HL-60/S4 treated with phorbol 12-myristate 13-acetate at 8.2 ng/mL for 4 days and 3 days (cell line): ENCODE results near the gene BTBD16.

ENCODE experiments used
- in situ Hi-C: fragments of 300-500 bp; cut with MboI; formaldehyde crosslinking; loops from 2 replicates; pipeline ENCODE4 v1.15.0; 2022; ENCODE audit warnings: low sequenced_read_pairs

The BTBD16 gene

DNA sequence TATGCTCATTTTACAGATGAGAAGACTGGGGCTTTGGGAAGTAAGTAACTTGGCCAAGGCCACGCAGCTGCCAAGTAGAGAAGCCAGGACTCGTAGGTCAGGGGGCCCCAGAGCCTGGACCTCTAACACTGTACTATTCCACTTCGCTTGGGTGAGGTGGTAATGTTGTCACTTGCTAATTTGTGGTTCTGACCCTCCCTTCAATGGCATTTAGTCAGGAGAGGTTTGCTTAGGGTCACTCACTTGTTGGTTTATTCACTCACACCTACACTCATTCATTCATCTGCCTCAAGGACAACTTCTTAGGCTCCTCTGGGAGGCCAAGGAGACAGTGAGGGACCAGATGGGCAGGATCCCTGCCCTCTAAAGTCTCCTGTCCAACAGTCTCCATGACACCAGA is 21.3 kb downstream of the BTBD16 start:
- in situ Hi-C loops = no loop called here

DNA sequence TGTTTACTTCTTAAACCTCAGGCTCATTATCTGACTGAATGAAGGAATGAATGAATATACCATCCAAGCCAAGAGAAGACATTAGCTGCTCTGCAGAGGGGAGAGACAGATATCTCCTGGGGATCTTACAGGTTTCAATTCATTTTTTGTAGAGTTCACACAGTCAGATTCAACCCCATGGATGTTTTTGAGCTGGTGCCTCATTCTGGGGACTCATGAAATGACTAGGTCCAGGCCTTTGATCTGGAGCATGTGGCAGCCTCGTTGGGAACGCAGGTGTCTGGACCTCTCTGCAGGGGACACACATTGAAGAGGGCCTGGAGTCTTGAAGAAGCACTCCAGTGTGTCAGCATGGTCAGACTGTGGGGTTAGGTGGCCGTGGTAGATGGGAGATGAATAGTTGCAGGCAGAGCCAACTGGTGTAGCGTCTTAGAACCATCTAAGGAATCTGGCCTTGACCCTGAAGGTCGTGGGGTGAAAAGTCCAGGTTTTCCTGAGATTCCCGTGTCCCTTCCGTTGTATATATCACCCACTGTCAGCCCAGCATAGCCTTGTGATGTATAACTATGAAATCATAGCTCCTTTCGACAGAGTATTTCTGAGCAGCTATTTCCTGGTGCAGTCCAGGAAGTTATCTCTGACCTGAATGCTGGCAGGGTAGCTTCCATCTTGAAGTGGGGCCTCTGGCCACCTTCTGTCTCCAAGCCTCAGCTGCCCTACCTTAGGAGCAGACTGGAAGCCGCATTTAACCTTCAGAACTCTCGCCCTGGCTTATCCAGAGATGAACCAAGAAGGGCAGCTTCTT is 22.3 kb downstream of the BTBD16 start:
- in situ Hi-C loops = no loop called here

DNA sequence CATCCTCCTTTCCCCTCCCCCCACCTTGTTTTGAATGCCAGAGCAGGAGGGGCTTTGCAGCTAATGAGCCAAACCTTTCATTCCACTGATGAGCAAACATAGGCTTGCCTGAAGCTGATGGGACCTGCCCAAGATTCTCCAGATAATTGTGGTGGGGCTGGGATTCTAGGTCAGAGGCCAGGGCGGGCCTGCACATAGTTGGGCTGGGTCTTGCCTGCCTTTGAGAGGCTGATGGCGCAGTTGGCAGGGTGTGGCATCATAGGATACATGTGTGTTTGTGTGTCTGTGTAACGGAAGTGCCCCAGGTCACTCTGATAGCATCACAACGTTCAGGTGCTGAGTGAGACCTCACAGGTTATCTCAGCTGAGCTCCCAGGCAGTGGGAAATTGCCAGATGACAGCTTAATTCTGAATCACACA is 22.9 kb downstream of the BTBD16 start:
- in situ Hi-C loops = no loop called here

DNA sequence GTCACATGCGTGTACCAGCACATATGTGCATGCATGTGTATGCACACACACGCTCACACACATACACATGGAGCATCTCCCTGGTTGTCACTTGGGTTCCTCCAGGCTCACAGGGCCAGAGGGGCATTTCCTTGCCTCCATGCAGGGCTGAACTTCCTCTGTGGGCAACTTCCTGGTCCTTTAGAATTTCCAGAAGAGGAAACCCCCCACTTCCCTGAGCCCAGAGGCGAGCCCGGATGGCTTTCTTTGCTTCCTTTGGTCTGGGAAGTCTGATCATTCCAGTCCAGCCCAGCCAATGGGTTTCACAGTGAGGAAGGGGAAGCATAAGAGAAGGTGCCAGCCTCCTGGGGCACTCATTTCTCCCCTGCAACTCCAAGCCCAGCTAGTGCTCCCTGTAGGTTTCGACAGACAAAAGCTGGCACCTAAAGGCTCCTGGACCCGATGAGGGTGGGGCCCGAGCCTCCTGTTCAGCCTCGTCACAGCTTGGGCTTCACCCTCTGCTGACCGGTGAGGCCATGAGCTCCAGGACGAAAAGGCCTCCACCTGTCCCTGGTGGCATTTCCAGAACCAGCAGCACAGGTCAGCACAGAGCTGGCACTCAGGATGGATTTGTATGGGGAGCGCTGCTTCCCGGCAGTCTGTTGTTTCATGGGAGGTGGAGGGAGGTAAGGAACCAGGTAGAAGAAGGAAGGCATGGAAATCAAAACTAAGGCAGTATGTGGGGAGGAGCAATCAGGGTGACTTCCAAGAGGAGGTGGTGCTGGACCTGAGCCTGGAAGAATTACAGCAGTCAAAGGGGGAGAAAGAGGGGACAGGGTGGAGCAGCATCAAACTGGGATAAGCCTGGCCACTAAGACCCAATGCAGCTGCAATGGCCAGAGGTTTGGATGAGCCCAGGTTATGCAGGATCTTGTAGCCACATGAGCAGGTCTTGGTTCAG is 23.7 kb downstream of the BTBD16 start:
- in situ Hi-C loops = no loop called here

DNA sequence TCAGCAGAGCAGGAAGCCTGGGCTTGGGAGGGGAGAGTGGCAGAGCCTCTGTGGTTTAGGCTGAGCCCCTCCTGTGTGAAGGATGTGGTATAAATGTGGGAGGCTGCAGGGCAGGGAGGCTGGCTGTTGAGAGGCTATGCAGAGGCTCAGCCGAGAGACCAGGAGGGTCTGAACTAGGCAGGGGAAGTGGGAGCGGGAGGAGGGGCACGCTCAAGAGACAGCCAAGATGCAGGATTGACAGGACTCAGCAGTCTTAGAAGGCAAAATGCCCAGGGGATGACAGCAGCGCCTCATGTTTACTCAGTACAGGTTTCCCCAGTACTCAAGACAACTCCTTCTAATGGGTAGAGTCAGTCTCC is 24.3 kb downstream of the BTBD16 start:
- in situ Hi-C loops = no loop called here

DNA sequence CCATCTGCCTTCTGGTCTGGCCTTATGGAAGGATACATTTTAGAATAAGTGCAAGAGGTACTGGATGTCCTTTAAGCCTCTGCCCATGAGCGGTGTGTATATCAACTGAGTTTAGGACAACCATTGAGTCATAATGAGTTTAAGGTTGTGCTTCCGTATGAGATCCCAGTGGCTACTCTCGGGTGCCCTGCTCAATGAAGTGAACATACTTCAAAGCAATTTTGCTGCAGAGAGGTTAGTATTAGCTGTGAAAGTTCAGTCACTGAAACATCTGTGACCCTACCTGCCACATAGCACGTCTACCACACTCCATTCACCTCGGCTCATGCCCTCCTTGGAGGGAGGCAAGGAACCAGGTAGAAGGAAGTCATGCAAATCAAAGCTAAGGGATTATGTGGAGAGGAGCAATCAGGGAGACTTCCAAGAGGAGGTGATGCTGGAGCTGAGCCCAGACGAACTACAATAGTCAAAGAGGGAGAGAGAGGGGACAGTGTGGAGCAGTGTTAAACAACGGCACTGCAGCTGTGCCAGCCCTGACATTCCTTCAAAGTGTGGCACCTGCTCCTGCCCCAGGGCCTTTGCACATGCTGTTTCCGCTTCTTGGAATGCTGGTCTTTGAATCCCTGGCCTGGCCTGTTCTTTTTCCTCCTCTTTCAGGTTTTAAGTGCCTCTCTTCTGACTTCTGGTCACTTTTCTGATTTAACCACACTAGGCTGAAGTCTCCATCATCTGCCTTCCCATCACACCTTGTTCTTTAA is 25.4 kb downstream of the BTBD16 start:
- in situ Hi-C loops = no loop called here

DNA sequence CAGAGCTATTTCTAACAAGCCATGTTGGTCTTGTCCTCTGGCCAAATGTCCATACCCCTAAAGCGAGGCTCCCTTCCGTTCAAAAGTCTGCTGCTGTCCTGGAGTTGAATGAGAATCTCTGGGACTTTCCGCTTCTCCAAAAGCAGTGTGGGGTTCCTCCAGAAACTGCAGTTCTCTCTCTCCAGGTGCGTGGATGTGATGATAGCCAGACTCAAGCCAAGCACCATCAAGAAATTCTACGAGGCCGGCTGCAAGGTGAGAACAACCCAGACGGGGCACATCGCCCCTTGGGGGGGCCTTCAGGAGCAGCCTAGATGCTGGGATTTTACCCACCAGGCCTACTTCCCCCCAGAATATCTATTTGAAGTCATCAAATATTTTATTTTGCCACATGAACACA is 26.5 kb downstream of the BTBD16 start:
- in situ Hi-C loops = no loop called here

DNA sequence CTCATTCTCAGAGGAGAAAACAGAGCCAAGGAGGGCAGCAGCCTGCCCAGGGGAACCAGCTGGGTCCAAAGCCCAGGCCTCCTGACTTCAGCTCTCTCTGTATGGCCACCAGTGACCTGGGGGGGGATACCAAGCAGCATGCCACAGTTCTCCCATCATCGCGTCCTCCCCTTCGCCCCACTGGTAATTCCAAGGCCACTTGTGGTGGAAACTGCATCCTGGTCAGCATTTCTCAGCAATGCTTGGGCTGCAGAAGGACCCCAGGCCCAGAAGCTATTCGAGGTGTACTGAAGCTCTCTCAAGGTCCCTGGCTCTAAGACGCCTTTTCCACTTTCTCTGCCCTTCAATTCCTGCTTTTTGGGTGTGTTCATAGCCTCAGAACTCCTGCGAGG is 27.1 kb downstream of the BTBD16 start:
- in situ Hi-C loops = no loop called here

DNA sequence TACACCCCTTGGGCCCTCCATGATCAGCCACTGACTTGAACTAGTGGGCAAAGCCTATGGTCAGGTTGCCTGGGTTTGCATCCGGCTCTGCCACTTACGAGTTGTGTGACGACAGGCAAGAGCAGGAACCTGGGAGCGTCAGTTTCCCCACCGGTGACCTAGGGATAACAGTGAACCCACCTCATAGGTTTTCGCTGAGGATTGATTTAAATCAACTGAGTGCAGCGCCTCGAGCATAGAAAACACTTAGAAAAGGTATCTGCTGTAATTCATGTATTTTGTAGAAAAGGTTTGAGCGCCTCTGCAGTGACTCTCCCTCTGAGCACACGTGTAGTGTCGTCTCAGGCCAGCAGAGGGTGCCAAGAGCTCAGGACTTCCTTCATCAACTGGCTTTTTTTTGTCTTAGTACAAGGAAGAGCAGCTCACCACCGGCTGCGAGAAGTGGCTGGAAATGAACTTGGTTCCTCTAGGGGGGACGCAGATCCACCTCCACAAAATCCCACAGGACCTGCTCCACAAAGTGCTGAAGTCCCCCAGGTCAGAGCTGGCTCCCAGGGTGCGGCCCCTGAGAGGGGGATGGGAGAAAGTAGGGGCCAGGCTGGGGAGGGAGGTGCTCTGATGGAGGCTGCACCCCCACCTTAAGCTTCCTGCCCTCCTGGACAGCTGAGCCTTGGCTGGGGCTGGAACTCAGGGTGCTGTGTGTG is 27.7 kb downstream of the BTBD16 start:
- in situ Hi-C loops = no loop called here

DNA sequence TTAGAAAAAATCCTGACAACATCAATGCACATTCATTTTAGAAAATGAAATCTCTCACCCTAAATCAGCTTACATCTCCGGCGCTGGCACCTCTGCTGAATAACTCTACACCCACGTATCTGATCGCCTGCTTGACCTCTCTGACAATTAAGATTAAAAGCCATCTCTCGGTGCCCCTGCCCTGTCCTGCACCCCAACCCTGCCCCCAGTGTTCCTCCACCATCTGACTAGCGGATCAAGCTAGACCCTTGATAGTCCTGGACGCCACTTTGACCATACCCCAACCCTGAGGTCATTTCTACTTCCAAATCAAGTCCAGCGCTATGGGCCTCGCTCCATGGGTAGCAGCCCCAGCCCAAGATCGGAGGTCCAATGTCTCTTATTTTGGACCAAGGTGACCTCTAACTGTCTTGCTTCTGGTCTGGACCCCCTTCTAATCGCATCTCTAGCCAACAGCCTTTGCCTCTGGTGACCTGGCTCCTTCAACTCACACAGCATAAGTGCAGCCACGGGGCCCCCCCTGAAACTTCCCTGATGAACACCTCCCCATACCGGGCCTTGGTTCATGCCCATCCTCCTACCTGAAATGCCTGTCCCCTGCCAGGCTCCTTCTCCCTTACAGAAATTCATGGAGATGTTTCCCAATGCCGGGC is 28.5 kb downstream of the BTBD16 start:
- in situ Hi-C loops = no loop called here

DNA sequence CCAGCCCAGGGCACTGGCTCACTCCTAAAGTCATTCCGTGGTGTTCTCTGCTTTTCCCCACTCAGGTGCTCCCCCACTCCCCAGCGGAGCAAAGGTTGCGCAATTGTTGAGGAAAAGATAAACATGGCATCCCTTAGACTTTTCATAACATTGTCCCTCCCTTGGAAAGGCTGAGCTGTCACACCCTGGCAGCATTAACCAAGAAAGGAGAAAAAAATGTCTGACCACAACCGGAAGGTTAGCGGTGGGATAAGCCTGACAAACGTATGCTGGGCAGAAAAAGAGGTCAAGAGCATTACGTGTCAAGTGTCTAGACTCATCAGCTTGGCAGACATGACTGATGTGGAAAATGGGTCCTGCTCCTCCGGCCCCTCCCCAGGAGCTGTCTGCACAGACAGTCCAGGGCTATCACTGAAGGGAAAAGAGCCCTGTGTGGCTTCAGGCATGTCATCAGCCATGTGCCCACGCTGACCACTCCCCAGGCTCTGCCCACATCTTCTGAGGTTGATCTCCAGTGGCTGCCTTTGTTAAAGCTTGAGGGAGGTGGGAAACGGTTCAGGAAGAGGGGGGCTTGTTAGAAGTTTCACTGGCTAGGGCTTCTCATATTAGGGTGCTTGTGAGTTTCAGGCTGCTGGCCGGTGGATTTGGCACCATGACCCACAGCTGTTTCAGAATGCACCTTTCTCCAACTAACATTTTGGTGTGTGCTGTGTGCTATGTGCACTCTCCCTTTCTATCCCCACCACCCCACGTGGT is 30.1 kb downstream of the BTBD16 start:
- in situ Hi-C loops = no loop called here

DNA sequence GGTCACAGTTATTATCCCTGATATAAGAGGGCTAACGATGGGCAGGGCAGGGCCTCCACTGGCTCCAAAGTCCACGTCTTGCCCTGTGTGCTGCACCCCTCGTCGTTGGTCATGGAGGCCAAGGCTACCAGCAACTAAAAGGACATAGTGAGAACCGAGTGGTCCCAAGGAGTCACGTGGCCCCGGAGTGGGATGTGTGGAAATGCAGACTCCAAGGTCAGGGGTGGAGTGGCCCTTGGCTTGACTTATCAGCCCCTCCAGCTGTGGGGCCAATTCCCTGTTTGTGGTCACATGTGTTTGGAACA is 30.7 kb downstream of the BTBD16 start:
- in situ Hi-C loops = no loop called here

DNA sequence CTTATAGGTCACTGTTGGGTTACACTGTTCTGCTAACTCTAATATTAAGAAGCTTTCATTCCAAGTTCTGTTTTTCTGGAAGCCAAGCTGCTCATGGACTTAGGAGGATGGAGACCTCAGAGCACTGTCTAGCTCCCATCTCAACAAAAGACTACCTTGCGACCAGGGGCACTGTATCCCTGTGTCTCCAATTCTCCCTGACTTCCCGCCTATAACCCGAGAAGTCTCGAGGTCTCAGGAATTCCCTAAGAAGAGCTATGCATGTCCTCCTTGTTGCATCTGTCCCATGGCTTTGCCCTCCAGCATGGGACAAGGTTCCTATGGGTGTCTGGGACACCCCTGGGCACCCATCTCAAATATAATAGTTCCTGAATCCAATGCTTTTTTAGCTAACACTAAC is 31.2 kb downstream of the BTBD16 start:
- in situ Hi-C loops = no loop called here

DNA sequence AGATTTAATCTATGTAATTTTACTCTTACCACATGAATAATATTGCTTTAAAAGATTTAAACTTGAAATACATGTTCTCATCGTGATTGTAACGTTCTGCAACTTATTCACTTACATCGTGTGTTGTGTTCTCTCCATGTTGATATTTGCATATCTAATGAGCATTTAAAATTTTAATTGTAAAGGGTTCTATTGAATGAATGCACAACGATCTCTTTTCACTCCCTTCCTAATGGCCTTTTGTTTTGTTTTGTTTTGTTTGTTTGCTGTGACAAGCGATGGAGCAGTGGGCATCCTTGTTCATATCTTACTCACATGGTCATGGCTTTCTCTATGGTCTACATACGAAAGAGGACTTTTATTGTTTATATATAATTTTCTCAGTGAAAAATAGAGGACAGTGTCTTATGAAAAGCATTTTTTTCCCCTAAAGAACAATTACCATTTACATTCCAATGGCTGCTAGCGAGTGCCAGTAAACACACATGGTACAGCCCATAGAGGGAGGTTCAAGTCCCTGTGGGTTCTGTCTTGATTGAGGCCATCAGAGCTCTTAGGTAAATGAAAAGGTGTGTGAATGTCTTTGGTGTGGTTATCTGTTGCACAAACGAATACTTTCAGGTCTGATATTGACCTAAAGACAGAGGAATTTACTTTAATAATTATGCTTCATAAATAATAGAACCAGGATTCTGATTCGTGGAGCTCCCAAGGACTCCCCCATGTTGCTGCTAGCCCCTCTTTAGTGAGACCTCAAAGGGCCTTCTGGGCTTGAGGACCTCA is 32.4 kb downstream of the BTBD16 start:
- in situ Hi-C loops = no loop called here

DNA sequence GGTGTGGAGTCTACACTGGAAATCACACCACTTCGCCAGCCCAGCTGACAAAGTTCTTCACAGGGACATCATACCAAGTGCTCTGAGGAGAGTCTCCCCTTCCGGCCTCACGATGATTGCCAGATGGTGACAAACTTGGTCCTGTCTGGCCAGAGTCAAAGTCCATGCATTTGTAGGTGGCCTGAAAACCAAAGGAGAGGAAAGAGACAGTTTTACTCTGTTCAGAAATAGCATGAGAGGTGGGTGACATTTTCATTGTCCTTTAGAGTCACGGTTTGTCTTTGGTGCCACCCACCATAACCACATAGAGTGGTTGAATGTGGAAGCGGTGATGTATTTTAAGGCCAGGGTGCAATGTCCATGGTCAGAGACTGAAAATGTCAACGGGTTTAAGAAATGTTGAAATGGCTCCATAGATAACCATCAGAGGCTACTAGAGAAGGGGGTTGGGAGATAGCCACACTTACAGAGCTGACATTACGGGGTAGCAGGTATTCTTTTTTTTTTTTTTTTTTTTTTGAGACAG is 33.0 kb downstream of the BTBD16 start:
- in situ Hi-C loops = no loop called here

DNA sequence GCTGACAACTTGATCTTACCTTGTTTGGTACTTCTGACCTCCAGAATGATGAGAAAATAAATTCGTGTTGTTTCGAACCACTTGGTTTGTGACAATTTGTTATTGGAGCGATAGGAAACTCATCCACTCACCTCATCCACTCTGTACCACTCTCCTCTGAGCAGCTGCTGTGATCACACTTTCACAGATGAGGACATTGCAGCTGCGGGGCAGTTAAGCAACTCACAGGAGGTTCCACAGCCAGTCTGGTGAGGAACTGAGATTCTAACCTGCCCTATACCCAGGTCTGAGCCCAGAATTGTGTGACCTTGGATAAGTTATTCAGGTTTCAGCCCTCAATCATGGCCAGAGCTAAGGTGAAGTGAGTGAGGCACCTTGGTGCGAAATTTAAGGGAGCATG is 35.2 kb downstream of the BTBD16 start:
- in situ Hi-C loops = no loop called here

DNA sequence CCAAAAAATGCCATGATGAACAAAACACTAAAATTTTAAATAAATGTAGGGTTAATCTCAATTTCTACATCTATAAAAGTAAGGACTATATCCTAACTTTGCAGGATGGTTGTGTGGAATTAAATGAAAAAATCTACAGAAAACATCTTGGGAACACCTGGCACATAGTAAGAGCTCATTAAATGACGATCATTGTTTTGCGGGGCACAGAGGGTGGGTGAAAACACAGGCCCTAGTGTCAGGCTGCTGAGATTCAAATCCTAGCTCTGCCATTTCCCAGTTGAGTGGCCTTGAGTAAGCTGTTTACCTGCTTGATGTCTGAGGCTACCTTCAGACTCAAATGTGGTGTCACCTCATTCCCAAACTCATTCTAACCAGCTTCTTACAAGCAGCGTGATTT is 35.6 kb downstream of the BTBD16 start:
- in situ Hi-C loops = no loop called here

DNA sequence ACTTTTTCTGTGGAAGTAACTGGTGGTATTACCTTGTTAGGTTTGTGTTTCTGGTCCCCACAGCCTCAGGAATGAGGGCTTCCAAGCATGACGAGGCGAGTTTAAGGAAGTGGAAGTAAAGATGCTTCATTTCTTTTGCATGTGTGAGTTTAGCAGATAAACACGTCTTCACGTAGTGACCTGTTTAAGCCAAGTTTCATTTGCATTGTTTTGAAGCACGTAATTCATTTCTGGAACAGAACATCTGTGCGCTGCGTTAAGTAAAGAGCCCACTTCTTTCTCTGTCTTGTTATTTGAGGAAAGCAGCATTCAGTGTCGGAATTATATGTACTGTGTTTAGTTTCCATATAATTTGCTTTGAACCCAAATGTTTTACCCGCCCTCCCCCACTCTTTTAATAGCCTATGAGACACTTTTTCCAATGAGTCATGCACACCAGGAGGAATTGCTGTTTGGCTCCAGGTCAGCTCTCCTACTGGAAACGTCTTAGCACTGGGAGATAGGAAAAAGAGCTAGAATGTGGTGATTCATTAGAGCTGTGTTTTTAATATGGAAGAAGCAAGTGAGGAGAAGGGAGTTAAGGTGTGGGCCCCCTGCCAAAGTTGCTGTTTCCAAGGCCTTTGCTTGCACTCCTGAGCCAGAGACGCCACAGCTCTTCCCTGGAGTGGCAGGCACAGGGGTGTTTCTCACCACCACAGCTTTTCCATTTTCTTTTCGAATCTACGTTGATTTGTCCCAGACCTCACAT is 36.7 kb downstream of the BTBD16 start:
- in situ Hi-C loops = no loop called here
